GM19023 (cell line): ENCODE data around the gene KDM2B.
"Not testable (repeated sequence)": the region's sequence is repeated elsewhere in the genome, so short reads cannot be mapped to it uniquely, and the experiment has no call there.

Experiments used
- ATAC-seq: cut with Tn5 transposase; IDR thresholded peaks from one replicate; pipeline ENCODE4 v1.9.1; 2021; ENCODE audit warnings: mild to moderate bottlenecking, moderate library complexity; ENCODE audit not compliant: unreplicated experiment

The KDM2B gene

DNA sequence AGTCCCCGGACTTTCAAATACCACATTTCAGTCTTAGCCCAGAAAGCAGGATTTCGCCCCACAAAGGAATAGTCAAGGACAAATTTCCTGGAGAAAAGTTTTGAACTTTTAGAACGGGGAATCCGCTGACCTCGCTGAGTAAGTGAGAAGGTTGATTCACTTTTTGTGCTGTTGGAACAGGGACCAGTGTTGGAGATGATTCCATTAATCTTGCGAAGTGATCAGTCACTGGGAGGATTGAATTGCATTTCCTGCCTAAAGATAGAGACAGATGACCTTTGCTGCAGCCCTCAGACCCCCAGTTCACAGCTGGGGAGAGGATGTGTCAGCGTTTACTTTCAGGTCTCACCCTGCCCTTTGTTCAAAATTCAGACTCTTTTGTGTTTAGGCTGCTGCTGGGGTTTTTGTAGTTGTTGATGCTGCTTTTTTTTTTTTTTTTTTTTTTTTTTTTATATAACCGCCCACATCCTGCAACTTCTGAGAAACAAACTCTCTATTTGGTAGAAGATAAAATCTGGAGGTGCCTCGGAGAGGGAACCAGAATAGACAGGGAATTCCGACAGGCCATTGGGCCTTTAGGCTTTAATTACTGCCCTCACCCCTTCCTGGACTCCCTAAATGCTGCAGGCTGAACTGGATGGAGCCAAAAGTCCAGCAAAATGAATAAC is 9.8 kb upstream of the KDM2B start:
- peak; percentile 57 for ATAC-seq

DNA sequence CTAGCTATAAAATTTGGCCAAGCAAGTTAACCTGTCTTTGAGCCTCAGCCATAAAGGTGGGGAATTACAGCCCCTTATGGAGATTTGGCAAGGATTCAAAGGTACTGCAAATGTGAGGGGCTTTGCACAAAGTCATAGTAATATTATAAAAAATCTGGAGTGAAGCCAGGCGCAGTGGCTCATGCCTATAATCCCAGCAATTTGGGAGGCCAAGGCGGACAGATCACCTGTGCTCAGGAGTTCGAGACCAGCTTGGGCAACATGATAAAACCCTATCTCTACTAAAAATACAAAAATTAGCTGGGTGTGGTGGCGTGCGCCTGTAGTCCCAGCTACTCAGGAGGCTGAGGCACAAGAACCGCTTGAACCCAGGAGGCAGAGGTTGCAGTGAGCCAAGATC is 4.1 kb upstream of the KDM2B start:
- ATAC-seq, result not testable (repeated sequence)

GRCh38 chr12:121583334-121583661 is 2.5 kb upstream of the KDM2B start:
- ATAC-seq, result not testable (repeated sequence)

GRCh38 chr12:121582583-121583333 is 1.9 kb upstream of the KDM2B start:
- no peak for ATAC-seq

GRCh38 chr12:121581686-121582429 is 1.0 kb upstream of the KDM2B start:
- ATAC-seq, result no peak

GRCh38 chr12:121579981-121580868 is 598 bp downstream of the KDM2B start:
- no peak for ATAC-seq

GRCh38 chr12:121579190-121579791 is 1.5 kb downstream of the KDM2B start:
- ATAC-seq, result no peak

- ATAC-seq, result no peak
These were observed 2.3 kb downstream of the KDM2B start for GRCh38 chr12:121578230-121579189.

- no peak for ATAC-seq
These were observed 3.2 kb downstream of the KDM2B start for GRCh38 chr12:121577443-121578180.

GRCh38 chr12:121576851-121577391 is 3.9 kb downstream of the KDM2B start:
- ATAC-seq, result no peak

DNA sequence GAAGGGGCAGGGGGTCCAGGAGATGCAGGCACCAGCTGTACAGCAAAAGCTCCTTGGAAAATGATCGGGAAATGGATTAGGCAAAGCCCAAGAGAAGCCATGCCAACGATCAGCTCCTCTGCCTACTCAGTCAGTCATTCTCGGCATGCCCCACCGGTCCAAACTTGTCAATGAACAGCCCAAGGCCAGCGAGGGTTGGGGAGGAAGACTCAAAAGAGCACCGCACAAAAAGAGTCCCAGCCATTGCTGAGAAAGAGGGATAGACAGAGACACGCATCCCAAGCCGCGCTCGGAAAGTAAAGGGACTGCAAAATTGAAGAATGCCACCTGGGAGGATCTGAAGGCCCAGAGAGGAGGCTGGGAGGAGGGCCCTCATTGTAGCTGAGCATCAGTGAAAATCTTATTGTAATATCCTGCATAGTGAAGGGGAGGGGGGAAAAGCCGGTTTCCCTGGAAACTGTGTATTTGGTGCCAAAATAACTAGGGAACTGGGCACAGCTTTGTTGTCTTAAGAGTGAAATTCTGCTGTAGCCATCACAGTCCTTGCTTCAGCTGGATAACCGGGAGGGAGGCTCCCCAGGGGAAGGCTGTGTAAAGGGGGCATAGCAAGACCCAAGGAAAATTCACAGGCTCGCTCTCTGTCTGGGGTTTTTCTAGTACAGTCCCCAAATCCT is 4.7 kb downstream of the KDM2B start:
- ATAC-seq, result no peak

- no peak for ATAC-seq
These were observed 5.8 kb downstream of the KDM2B start for GRCh38 chr12:121575051-121575450.

DNA sequence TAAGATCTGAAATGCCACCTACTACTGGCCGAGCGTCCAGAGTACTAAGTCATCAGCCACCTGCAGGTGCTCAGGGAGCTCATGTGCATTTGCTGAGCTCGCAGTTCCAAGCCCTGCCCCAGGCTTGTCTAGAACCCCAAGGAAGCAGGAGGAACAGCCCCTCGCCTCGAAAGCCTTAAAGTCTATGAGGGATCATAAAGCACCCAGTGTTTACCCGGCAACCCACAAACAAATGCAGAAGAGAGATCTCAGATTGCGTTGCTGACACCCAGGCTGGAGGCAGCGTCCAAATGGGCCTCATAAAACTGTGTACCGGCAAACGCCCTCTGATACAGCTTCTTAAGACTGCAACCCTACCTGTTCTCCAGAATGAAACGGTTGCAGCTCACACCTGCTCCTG is 6.8 kb downstream of the KDM2B start:
- no peak for ATAC-seq

GRCh38 chr12:121571920-121572319 is 8.9 kb downstream of the KDM2B start:
- no peak for ATAC-seq

DNA sequence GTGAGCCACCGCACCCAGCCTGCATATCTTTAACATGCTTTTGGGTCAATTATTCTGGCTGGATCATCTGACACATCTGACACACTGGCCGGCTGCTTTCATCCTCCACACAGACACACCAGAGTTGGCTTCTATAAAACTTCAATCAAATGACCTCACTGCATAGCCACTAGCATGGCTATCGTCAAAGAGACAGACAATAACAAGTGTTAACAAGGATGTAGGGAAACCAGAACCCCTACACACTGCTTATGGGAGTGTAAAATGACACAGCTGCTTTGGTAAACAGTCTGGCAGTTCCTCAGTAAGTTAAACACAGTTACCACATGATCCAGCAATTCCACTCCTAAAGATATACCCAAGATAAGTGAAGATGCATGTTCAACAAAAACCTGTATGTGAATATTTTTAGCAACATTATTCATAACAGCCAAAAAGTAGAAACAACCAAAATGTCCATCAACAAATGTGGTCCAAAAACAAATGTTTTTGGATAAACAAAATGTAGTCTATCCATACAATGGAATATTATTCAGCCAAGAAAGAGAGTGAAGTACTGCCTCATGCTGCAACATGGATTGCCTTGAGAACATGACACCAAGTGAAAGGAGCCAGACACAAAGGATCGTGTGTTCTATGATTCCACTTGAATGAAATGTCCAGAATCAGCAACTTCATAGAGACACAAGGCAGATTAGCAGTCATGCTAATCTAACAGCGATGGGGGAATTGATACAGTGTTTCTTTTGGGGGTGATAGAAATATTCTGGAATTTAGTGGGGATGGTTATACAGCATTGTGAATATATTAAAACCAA is 10.1 kb downstream of the KDM2B start:
- ATAC-seq, result no peak

DNA sequence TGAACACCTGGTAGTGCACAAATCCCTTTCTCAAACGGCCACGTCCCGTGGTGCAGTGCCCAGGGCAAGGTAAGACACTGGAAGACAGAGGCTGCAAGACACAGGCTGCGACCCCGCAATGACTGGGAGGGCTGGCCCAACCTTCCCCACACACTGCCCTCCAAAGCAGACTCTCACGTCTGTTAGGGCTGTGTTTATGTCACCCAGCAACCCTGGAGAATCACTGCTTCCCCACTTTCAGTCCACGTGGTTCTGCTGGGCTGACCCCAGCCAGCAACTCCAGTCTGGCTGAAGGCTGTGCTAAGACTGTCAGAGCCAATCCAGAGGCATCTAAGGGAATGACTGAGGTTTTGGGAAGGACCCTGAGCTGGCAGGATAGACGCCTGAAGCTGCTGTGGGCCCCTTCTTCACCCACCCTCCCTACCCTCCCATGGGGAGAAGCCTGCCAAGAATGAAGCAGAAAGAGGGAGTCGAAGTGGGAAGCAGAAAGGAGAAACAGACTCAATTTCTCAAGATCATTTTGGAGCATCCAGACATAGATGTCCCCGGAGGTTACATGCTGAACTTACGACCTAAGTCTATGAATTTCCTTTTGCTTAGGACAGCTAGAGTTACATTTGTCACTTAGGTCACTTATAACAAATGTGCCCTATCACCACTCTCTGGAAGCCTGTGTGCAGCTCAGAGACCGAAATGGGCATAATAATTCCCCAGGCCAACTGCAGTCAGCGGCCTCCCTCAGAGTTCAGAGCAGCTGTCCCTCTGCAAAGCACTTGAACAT is 11.7 kb downstream of the KDM2B start:
- ATAC-seq, result no peak
